GM23338 (cell line): ENCODE results near the gene TMEM219. TPM values are rescaled to one million over a fixed set of nuclear protein-coding genes. Genes with fewer than 3 reads are reported as not detected.

Experiments
- ATAC-seq: fragments of 200-7000 bp; cut with Tn5 transposase; 3 replicates; pipeline ENCODE4 v1.9.1; 2020
- DNase-seq: peaks from one replicate; pipeline ENCODE4 v3.0.0-alpha.2; 2015; ENCODE audit warnings: low spot score
- H2AFZ ChIP-seq: fragments of 200-600 bp; sonication (generic); 2 replicates; pipeline ENCODE4 v1.8.0; 2016; ENCODE audit warnings: antibody characterized with exemption, mild to moderate bottlenecking, moderate library complexity
- H3F3A ChIP-seq: fragments of 200-600 bp; sonication (generic); replicated peaks from 2 replicates; pipeline ENCODE4 v1.8.0; 2017; ENCODE audit warnings: antibody characterized with exemption, mixed run types, low read depth
- H3K27ac ChIP-seq: fragments of 200-600 bp; sonication (generic); 2 replicates; pipeline ENCODE4 v1.6.1; 2016; ENCODE audit warnings: low read depth
- H3K27me3 ChIP-seq: fragments of 200-600 bp; sonication (generic); 2 replicates; pipeline ENCODE4 v1.8.0; 2016; ENCODE audit warnings: mild to moderate bottlenecking, mixed run types, moderate library complexity; ENCODE audit not compliant: insufficient read depth
- H3K36me3 ChIP-seq: fragments of 200-600 bp; sonication (generic); 2 replicates; pipeline ENCODE4 v1.8.0; 2016; ENCODE audit warnings: mild to moderate bottlenecking; ENCODE audit not compliant: insufficient read depth
- H3K4me1 ChIP-seq: fragments of 200-600 bp; sonication (generic); 2 replicates; pipeline ENCODE4 v1.8.0; 2016; ENCODE audit warnings: mild to moderate bottlenecking, moderate library complexity; ENCODE audit not compliant: insufficient read depth
- H3K4me2 ChIP-seq: fragments of 200-600 bp; sonication (generic); 2 replicates; pipeline ENCODE4 v1.7.1; 2017; ENCODE audit warnings: mixed run types
- H3K4me3 ChIP-seq: fragments of 200-600 bp; sonication (generic); 2 replicates; pipeline ENCODE4 v1.6.1; 2016; ENCODE audit warnings: mixed run types
- H3K79me2 ChIP-seq: fragments of 200-600 bp; sonication (generic); replicated peaks from 2 replicates; pipeline ENCODE4 v1.8.0; 2017; ENCODE audit warnings: mild to moderate bottlenecking; ENCODE audit not compliant: insufficient read depth
- H3K9me2 ChIP-seq: fragments of 200-600 bp; sonication (generic); 2 replicates; pipeline ENCODE4 v1.8.0; 2017; ENCODE audit not compliant: insufficient read depth
- H4K20me1 ChIP-seq: fragments of 200-600 bp; sonication (generic); replicated peaks from 2 replicates; pipeline ENCODE4 v1.8.0; 2017; ENCODE audit warnings: mild to moderate bottlenecking; ENCODE audit not compliant: insufficient read depth
- H3K27ac Mint-ChIP-seq: 2 replicates; pipeline ENCODE4 v1.8.0; 2020; ENCODE audit warnings: inconsistent platforms, mild to moderate bottlenecking, moderate library complexity, mixed read lengths
- H3K27me3 Mint-ChIP-seq: 3 replicates; pipeline ENCODE4 v1.8.0; 2022; ENCODE audit warnings: low read depth, mild to moderate bottlenecking, moderate library complexity, mixed read lengths, inconsistent platforms; ENCODE audit not compliant: insufficient read depth, poor library complexity
- H3K36me3 Mint-ChIP-seq: 3 replicates; pipeline ENCODE4 v1.8.0; 2021; ENCODE audit warnings: low read depth, mild to moderate bottlenecking, inconsistent platforms, moderate library complexity, mixed read lengths
- H3K4me1 Mint-ChIP-seq: 3 replicates; pipeline ENCODE4 v1.8.0; 2020; ENCODE audit warnings: mild to moderate bottlenecking, inconsistent platforms, mixed read lengths
- H3K4me3 Mint-ChIP-seq: 3 replicates; pipeline ENCODE4 v1.8.0; 2021; ENCODE audit warnings: moderate library complexity, mild to moderate bottlenecking, inconsistent platforms, mixed read lengths
- H3K9me3 Mint-ChIP-seq: 3 replicates; pipeline ENCODE4 v1.8.0; 2020; ENCODE audit warnings: moderate library complexity, mild to moderate bottlenecking, inconsistent platforms, mixed read lengths
- CREB1 ChIP-seq: fragments of 250-450 bp; sonication (Bioruptor Pico); IDR thresholded peaks from 2 replicates; pipeline ENCODE4 v1.5.0; 2020; ENCODE audit warnings: low read depth, mild to moderate bottlenecking, moderate library complexity
- ETS1 ChIP-seq: IDR thresholded peaks from 2 replicates; pipeline ENCODE4 v1.6.1; 2016; ENCODE audit warnings: antibody characterized with exemption
- EZH2 ChIP-seq: fragments of 200-600 bp; sonication (generic); IDR thresholded peaks from one replicate; pipeline ENCODE4 v1.8.0; 2017; ENCODE audit warnings: antibody characterized with exemption, mild to moderate bottlenecking, low read depth; ENCODE audit not compliant: unreplicated experiment
- JUNB ChIP-seq: IDR thresholded peaks from one replicate; pipeline ENCODE4 v1.6.1; 2016; ENCODE audit warnings: antibody characterized with exemption; ENCODE audit not compliant: unreplicated experiment
- NANOG ChIP-seq: IDR thresholded peaks from 2 replicates; pipeline ENCODE4 v1.6.1; 2016; ENCODE audit warnings: antibody characterized with exemption, borderline replicate concordance
- REST ChIP-seq: IDR thresholded peaks from one replicate; pipeline ENCODE4 v1.6.1; 2018; ENCODE audit warnings: antibody characterized with exemption; ENCODE audit not compliant: unreplicated experiment
- STAT1 ChIP-seq: IDR thresholded peaks from one replicate; pipeline ENCODE4 v1.6.1; 2016; ENCODE audit warnings: antibody characterized with exemption; ENCODE audit not compliant: unreplicated experiment
- ZNF114 ChIP-seq: fragments of 250-450 bp; sonication (Bioruptor Pico); IDR thresholded peaks from 2 replicates; pipeline ENCODE4 v1.5.0; 2020; ENCODE audit warnings: mild to moderate bottlenecking, moderate library complexity
- ZNF331 ChIP-seq: fragments of 250-450 bp; sonication (Bioruptor Pico); IDR thresholded peaks from 2 replicates; pipeline ENCODE4 v1.5.0; 2020; ENCODE audit warnings: low read depth, mild to moderate bottlenecking, moderate library complexity
- ZNF462 ChIP-seq: fragments of 250-450 bp; sonication (Bioruptor Pico); IDR thresholded peaks from 2 replicates; pipeline ENCODE4 v1.5.0; 2020; ENCODE audit warnings: mild to moderate bottlenecking, moderate library complexity
- polyA plus RNA-seq: library from polyadenylated mRNA; unstranded; fragments of >200 nt; fragmentation: Nextera tagmentation; extraction: Ambion mirVana; gene quantifications from 2 replicates; pipeline ENCODE4 v1.2.1, GENCODE V29; 2016
- total RNA-seq: library from RNA; depleted of rRNA; stranded (reverse); fragments of >200 nt; shearing (Covaris generic); gene quantifications from 2 replicates; pipeline ENCODE4 v1.2.3, GENCODE V29; 2014

Gene TMEM219
- total and polyA plus RNA-seq, 2 experiments from 2014 or later, result 50.0 to 82.3 TPM

- no peak for TF ChIP-seq ETS1
- TF ChIP-seq ZNF331 (CRISPR knock-in tag), result no peak
Observed at GRCh38 chr16:29961127-29961478, 776 bp upstream of the TMEM219 start (continued).

- peak overlapping the region; percentile 84 for H3K4me3 Mint-ChIP-seq
- peaks cover 16% of the 10 kb centered on the region for H3K4me1 Mint-ChIP-seq
- Histone ChIP-seq H3K36me3 (no peaks in the 10 kb centered on the region), H3K4me2 (peak overlapping the region; percentile 88), H2AFZ (peak overlapping the region; percentile 94), H3K27ac (no peak overlapping the region), H3K9me2 (no peaks in the 10 kb centered on the region), H3K4me3 (peak overlapping the region; percentile 83), H4K20me1 (no peaks in the 10 kb centered on the region), H3K79me2 (no peaks in the 10 kb centered on the region), H3F3A (0 out of 2 replicates have a peak, but pooled peaks cover 6% of the 10 kb centered on the region), H3K4me1 (peaks cover 6% of the 10 kb centered on the region), H3K27me3 (no peaks in the 10 kb centered on the region)
- H3K9me3 Mint-ChIP-seq, result no peaks in the 10 kb centered on the region
- H3K27me3 Mint-ChIP-seq, result peaks cover 10% of the 10 kb centered on the region
- H3K36me3 Mint-ChIP-seq, result peaks cover 6% of the 10 kb centered on the region; the same call in 1 of the 3 replicates
- no peak overlapping the region; the same call in 1 of the 2 replicates for H3K27ac Mint-ChIP-seq
- no peak for ATAC-seq
- DNase-seq, result no peak
- TF ChIP-seq ZNF462 (no peak), ZNF114 (CRISPR knock-in tag) (no peak), REST (no peak), NANOG (no peak), ETS1 (no peak), ZNF331 (CRISPR knock-in tag) (no peak), STAT1 (no peak), CREB1 (no peak), JUNB (no peak), EZH2 (no peak)
Observed at GRCh38 chr16:29962344-29962994, 590 bp downstream of the TMEM219 start.
